Epithelial cell of umbilical artery (primary cell): Measurements from ENCODE around the gene ZSCAN18. TPM values are rescaled to one million over a fixed set of nuclear protein-coding genes. Genes with fewer than 3 reads are reported as not detected.

ENCODE experiments used
- total RNA-seq: library from RNA; depleted of rRNA; stranded (reverse); fragments of >200 nt; gene quantifications from 2 replicates; pipeline ENCODE4 v1.2.3, GENCODE V29; 2014

ZSCAN18 gene, protein sequence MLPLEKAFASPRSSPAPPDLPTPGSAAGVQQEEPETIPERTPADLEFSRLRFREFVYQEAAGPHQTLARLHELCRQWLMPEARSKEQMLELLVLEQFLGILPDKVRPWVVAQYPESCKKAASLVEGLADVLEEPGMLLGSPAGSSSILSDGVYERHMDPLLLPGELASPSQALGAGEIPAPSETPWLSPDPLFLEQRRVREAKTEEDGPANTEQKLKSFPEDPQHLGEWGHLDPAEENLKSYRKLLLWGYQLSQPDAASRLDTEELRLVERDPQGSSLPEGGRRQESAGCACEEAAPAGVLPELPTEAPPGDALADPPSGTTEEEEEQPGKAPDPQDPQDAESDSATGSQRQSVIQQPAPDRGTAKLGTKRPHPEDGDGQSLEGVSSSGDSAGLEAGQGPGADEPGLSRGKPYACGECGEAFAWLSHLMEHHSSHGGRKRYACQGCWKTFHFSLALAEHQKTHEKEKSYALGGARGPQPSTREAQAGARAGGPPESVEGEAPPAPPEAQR
- 11.7 TPM in 2 replicates for total RNA-seq

DNA sequence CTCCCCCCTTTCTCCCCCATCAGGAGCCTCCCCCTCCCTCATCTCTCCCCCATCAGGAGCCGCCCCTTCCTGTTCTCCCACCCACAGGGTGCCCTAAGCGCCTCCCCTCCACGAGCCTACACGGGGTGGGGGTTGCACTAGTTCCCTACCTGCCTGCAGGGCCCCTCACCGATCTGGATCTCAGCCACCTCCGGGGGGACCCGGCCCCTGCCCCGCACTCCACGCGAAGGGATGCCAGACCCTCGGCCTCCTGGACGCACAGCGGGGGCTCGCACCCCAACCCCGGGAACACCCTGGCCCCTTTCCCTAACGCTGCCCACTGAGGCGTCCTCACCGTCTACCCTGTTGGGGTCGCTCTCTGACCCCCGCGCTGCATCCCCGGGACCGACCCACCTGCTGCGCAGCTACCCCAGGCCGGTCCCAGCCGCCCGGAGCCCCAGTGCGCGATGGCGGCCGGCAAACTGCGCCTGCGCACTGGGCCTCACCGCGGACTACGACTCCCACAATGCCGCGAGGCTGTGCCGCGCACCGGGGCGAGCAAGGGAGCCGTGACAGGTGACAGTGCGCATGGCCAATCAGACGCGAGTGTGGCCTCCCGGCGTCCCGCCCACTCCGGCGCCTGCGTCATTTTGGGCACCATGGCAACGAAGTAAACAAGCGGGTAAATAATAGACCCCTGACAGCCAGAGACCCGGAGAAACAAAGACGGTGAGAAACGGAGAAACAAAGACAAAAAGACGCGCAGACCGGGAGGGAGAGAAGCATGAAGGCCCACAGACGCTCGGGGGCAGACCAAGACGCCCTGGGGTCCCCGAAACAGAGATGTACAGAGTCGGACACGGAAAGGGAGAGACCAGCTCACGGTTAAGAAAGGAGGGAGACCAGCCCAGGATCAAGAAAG lies at the start of gene ZSCAN18:
Gene ZSCAN18 (minus strand): TSS at position 451 of the 901 bp plus-strand sequence. CDS start 7,964 bp downstream, outside the sequence.

DNA sequence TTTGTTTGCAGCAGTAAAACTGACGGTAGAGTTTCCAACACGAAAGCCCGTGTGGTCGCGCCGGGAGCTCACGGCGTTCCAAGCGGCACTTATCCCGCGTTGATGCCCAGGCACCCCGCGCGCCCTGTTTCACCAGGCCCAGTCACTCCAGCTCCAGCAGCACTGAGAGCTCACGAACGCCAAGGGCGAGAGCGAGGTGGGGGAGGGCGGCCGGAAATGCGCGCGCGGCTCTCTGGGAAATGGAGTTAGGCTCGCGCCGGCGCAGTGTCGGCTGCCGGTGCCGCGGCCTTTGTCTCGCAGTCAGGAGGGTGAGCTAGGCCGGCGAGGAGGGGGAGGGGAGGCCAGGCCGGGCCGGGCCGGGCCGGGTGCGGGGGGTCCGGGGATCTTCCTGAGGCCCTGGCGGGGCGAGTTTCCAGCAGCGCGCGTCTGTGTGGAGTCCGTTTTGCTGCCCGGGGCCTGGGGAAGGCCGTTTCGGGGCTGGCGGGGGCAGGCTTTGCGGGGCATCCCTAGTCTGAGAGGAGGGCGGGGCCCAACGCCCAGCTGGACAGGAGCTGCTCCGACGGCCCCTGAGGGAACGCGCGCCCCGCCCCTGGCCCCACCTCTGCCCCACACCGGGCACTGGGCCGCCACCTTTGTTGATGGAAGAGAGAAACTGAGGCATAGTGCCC lies 38.9 kb downstream of the ZSCAN18 start, which contains the start of gene ZNF135:
Gene ZNF135 (plus strand): TSS at position 280 of the 668 bp plus-strand sequence. CDS start 721 bp downstream, outside the sequence.

Other genes starting within 250 kb of the ZSCAN18 start
- 29.6 and 31.8 TPM in 2 replicates for gene ZNF587, start 248.4 kb downstream of the ZSCAN18 start, total RNA-seq
- gene ZNF814, start 209.2 kb downstream of the ZSCAN18 start, total RNA-seq: 2.9 and 4.6 TPM in 2 replicates
- 10.7 and 17.8 TPM in 2 replicates for gene ZNF417, start 181.6 kb downstream of the ZSCAN18 start, total RNA-seq
- gene ZNF418, start 162.8 kb downstream of the ZSCAN18 start, total RNA-seq: 1.6 and 2.1 TPM in 2 replicates
- gene ZNF256, start 150.5 kb downstream of the ZSCAN18 start, total RNA-seq: 3.5 and 4.2 TPM in 2 replicates
- not detected in 2 replicates for gene C19orf18, start 123.7 kb downstream of the ZSCAN18 start, total RNA-seq
- gene ZNF606, start 95.4 kb downstream of the ZSCAN18 start, total RNA-seq: 8.4 and 9.4 TPM in 2 replicates
- gene ZSCAN1, start 64.2 kb downstream of the ZSCAN18 start, total RNA-seq: not detected in 2 replicates
- 0.30 and 0.32 TPM in 2 replicates for gene ZNF135, start 38.9 kb downstream of the ZSCAN18 start, total RNA-seq
- gene ZNF329, start 52.6 kb upstream of the ZSCAN18 start, total RNA-seq: 8.4 and 9.4 TPM in 2 replicates
- 15.3 and 19.2 TPM in 2 replicates for gene ZNF274, start 84.8 kb upstream of the ZSCAN18 start, total RNA-seq
- 58.1 and 95.7 TPM in 2 replicates for gene ZNF544, start 130.7 kb upstream of the ZSCAN18 start, total RNA-seq
- 3.3 and 3.6 TPM in 2 replicates for gene ZNF8, start 180.7 kb upstream of the ZSCAN18 start, total RNA-seq
- 21.4 and 31.2 TPM in 2 replicates for gene ERVK3-1, start 207.1 kb upstream of the ZSCAN18 start, total RNA-seq
- 2.1 and 2.3 TPM in 2 replicates for gene ZSCAN22, start 228.8 kb upstream of the ZSCAN18 start, total RNA-seq